Mucosa of rectum (tissue), 2 donors: ENCODE results near the gene ACO1.

Source experiments
- H3K27ac ChIP-seq, 2 donors: one replicate each; pipeline ENCODE4 v1.7.0; 2013; ENCODE audit warnings: inconsistent platforms in 2 of 2, low read depth in 2 of 2, low read length in 2 of 2
- H3K27me3 ChIP-seq, 2 donors: one replicate each; pipeline ENCODE4 v1.7.0; 2013; ENCODE audit warnings: low read length in 2 of 2; ENCODE audit not compliant: control insufficient read depth in 2 of 2, insufficient read depth in 2 of 2
- H3K36me3 ChIP-seq, 2 donors: one replicate each; pipeline ENCODE4 v1.7.0; 2013; ENCODE audit warnings: low read length in 2 of 2; ENCODE audit not compliant: control insufficient read depth in 2 of 2, insufficient read depth in 2 of 2
- H3K4me1 ChIP-seq, 2 donors: one replicate each; pipeline ENCODE4 v1.7.0; 2013; ENCODE audit warnings: low read length in 2 of 2, mild to moderate bottlenecking in 1 of 2; ENCODE audit not compliant: control insufficient read depth in 2 of 2, insufficient read depth in 2 of 2
- H3K4me3 ChIP-seq, 2 donors: one replicate each; pipeline ENCODE4 v1.7.0; 2013; ENCODE audit warnings: low read length in 2 of 2
- H3K9ac ChIP-seq, 2 donors: one replicate each; pipeline ENCODE4 v1.7.0; 2013; ENCODE audit warnings: low read length in 2 of 2, low read depth in 1 of 2, mild to moderate bottlenecking in 1 of 2
- H3K9me3 ChIP-seq, 2 donors: one replicate each; pipeline ENCODE4 v1.7.0; 2013; ENCODE audit warnings: low read length in 2 of 2; ENCODE audit not compliant: control insufficient read depth in 2 of 2
- donor health status: healthy.
- donor health status: Normal muscosa, but diverticular disease.

The ACO1 gene

DNA sequence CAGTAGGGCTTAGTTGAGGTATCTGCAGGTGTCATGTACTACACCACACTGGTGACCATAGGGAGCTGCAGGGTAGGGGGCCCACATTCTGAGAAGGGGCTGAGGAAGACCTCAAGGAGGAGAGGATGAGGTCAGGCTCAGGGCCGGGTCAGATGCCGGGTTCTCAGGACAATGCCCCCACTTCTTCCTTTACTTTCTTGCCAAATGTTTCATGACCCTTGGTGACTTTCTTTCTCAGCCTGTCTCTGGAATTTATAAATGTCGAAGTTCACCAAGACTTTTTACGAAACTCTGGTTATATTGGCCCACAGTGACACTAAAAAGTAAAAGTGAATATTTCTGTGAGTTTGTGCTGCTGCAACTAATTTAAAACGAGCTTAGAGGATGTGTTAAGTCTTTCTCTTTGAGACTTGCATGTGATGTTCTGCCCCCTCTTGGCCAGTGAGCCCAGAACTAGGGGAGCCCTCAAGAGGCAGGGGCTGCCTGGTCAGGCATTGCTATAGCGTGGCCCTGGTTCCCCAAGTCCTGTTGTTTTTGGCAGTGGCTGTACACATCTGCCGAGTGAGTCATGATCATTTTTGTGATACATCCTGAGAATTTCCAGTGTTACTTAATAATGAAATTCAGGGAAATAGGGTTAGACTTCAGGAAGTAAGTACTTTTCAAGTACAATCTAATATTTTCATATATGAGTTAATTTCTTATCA is 11.2 kb downstream of the ACO1 start:
- Histone ChIP-seq H3K9ac (no peak overlapping the region), H3K4me1 (no peaks in the 10 kb centered on the region), H3K4me3 (no peak overlapping the region), H3K9me3 (no peaks in the 10 kb centered on the region), H3K36me3 (no peaks in the 10 kb centered on the region), H3K27me3 (no peaks in the 10 kb centered on the region), H3K27ac (no peak overlapping the region)

DNA sequence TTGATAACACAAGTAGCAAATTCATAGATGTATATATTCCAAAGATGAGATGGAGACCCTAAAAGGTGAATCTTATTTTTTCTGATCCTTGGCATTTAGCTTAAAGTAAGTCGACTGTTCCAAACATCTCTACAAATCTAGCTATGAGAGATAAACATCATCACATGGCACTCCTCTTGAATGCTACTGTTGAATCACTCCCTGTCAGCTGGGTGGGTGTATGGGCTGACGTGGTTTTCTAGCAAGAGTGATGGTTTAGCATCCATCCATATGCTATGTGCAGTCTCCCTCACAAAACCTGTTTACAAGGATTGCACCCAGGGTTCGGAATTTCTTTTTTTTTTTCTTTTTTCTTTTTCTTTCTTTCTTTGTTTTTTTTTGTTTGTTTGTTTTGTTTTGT is 13.8 kb downstream of the ACO1 start:
- Histone ChIP-seq H3K27ac (no peak overlapping the region), H3K4me3 (no peak overlapping the region), H3K36me3 (no peaks in the 10 kb centered on the region), H3K9ac (no peak overlapping the region), H3K9me3 (no peaks in the 10 kb centered on the region), H3K4me1 (no peaks in the 10 kb centered on the region), H3K27me3 (no peaks in the 10 kb centered on the region)

DNA sequence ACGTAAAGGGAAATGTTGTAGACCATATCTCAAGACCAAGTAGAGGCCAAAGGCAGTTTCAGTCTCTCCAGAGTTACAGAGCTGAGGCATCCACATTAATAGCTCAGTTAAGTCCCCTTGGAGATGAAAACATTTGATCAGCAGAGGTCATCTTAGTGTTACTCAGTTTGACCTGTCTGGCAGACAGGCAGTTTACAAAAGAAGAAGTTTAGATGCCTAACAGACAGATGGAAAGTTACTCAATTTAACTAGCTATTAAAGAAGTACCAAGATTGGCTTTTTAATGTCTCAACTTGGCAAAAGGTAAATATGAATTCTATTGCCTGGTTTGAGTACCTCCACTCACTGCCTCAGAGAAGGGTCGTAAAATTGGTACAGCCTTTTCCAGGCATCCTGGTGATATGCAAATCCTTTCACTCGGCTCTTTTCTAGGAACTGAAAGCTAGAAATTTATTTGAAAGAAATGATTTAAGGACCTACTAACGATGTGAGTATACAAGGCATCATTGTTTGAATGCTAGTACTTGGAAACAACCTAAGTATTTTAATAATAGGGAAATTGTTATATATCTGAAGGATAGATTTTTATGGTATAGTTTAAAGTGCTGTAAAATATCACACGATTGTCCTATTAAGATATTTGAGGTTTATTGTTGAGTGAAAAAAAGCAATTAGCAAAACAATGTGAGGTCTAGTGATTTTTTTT is 14.8 kb downstream of the ACO1 start:
- Histone ChIP-seq H3K27me3 (no peaks in the 10 kb centered on the region), H3K4me1 (no peaks in the 10 kb centered on the region), H3K9ac (no peak overlapping the region), H3K4me3 (no peak overlapping the region), H3K36me3 (no peaks in the 10 kb centered on the region), H3K9me3 (no peaks in the 10 kb centered on the region), H3K27ac (no peak overlapping the region)

DNA sequence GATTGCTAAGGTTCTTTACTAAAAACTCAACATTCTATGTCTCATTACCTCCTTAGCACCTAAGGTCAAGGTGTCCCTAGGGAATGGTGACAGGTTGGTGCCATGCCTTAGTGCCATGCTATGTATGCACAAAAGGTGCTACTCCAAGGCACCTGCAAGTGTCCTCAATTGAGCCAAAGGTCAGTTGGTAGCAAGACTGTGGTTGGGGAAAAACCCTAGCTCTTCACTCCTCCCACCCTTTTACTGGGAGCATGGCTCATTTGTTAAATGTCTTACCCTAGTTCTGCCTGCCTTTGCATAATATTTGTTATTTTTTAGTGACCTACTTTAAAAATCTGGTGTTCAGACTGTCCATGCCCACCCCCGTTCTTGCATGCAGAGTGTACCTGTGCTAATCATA is 17.0 kb downstream of the ACO1 start:
- Histone ChIP-seq H3K36me3 (peaks cover 4 to 8% of the 10 kb centered on the region in 2 donors), H3K27ac (no peak overlapping the region), H3K9me3 (no peaks in the 10 kb centered on the region), H3K4me1 (no peaks in the 10 kb centered on the region), H3K9ac (no peak overlapping the region), H3K4me3 (no peak overlapping the region), H3K27me3 (no peaks in the 10 kb centered on the region)

DNA sequence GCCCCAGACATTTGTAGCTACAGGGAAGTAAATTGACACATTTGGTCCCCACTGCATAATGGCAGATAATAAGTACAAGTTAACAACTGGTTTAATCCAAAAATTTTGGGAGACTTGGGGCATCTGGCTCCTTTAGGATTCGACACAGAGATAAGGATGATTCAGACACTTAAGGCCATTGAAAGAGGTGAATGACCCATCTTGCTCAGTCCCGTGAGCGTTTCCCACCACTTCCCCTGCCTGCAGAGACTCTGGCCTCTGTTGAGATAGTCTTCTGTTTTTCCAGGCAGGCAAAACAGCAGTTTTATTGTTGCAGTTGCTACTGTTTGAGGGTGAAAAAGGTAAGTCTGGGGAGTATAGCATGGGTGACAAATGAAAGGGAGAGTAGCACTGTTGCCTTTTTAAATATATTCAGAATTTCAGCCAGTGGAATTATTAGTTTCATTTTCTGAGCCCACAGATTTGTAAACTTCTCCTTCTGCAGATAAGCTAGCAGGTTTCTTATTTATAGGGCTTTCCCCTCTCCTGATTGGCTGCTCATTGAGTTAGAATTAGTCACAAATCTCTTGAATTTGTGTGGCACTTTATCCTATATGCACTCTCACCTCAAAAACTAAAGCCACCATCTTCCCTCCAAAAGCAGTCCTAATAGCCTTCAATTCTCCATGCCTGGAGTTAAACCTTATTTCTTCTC is 19.3 kb downstream of the ACO1 start:
- H3K9ac ChIP-seq, result no peak overlapping the region
- H3K27me3 ChIP-seq, result no peaks in the 10 kb centered on the region
- H3K4me1 ChIP-seq, result no peaks in the 10 kb centered on the region
- H3K27ac ChIP-seq, result no peak overlapping the region
- no peaks in the 10 kb centered on the region for H3K9me3 ChIP-seq
- no peak overlapping the region for H3K4me3 ChIP-seq
- H3K36me3 ChIP-seq, result peaks cover 13 to 18% of the 10 kb centered on the region in 2 donors

DNA sequence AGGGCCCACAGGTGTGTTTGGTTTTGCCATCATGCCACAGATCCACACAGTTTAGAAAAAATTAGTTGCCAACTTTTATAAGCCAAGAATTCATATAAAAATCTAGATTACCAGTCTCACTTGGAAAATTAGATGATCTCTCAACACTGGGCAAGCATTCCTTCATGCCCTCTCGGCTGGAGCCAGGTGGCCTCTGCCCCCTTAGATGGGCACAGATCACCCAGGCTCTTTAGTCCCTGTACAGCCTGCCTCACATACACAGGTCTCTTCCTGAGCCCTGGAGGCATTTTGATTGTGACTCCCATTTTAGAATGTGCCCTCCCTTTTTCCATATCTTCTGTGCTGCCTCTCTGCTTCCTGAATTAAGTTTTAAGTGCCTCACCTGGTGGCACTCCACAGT is 20.0 kb downstream of the ACO1 start:
- Histone ChIP-seq H3K27me3 (no peaks in the 10 kb centered on the region), H3K4me3 (peak overlapping the region in 1 of 2 donors; percentile 62), H3K4me1 (no peaks in the 10 kb centered on the region), H3K27ac (peak overlapping the region in 1 of 2 donors; percentile 49), H3K9me3 (no peaks in the 10 kb centered on the region), H3K36me3 (peaks cover 18 to 25% of the 10 kb centered on the region in 2 donors), H3K9ac (peak overlapping the region in 1 of 2 donors; percentile 31)

DNA sequence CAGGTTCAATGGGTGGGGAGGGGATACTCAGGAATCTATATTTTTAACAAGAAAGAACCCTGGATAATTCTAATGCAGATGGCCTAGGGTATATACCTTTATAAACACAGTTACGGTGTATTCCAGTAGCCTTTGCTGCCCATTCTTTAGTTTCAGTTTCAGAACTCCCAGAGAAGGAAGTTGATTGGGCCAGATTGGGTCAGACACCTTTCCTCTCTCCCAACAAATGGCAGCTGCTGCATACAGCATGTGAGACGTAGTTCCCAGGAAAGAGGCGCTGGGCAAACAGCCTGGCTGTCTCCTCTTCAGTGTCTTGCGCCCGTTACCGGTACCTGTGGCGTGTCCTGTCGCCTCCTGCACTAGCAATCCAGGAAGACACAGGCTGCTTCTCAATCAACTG is 20.4 kb downstream of the ACO1 start:
- peak overlapping the region; percentile 50 to 62 for H3K4me3 ChIP-seq
- peak overlapping the region in 1 of 2 donors; percentile 49 for H3K27ac ChIP-seq
- no peaks in the 10 kb centered on the region for H3K4me1 ChIP-seq
- no peaks in the 10 kb centered on the region for H3K27me3 ChIP-seq
- H3K36me3 ChIP-seq, result peaks cover 18 to 25% of the 10 kb centered on the region in 2 donors
- H3K9me3 ChIP-seq, result no peaks in the 10 kb centered on the region
- H3K9ac ChIP-seq, result peak overlapping the region in 1 of 2 donors; percentile 31

DNA sequence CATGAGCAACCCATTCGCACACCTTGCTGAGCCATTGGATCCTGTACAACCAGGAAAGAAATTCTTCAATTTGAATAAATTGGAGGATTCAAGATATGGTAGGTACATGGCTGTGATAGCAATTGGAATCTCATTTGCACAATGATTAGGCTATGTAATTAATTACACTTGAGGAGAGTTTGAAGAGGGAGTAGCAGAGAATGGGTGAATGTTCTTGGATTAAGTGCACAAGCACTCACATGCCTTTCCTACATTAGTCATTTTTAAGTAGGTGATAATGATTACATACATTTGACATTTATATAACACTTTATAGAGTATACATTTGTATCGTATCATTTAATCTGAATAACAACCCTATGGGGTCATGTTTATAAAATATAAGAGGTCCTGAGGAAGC is 21.1 kb downstream of the ACO1 start:
- Histone ChIP-seq H3K4me3 (no peak overlapping the region), H3K9ac (no peak overlapping the region), H3K4me1 (no peaks in the 10 kb centered on the region), H3K36me3 (peaks cover 18 to 25% of the 10 kb centered on the region in 2 donors), H3K27me3 (no peaks in the 10 kb centered on the region), H3K9me3 (no peaks in the 10 kb centered on the region), H3K27ac (no peak overlapping the region)

DNA sequence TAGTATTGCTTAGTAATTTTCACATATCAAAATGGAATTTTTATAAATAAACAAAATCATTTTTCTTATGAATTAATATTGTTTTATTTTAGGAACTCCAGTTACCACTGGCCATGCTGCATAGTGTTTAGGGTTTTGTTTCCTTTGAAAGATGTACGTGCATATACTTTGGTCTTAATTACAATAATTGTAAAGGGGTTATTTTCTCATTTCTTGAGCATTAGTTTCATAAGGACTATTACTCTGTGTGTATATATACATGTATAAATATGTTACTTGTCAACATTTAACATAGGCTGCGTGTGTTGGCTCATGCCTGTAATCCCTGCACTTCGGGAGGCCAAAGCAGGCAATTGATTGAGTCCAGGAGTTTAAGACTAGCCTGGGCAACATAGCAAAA is 21.6 kb downstream of the ACO1 start:
- no peaks in the 10 kb centered on the region for H3K9me3 ChIP-seq
- no peaks in the 10 kb centered on the region for H3K4me1 ChIP-seq
- no peak overlapping the region for H3K4me3 ChIP-seq
- H3K27ac ChIP-seq, result no peak overlapping the region
- H3K36me3 ChIP-seq, result peaks cover 22 to 27% of the 10 kb centered on the region in 2 donors
- H3K27me3 ChIP-seq, result no peaks in the 10 kb centered on the region
- no peak overlapping the region for H3K9ac ChIP-seq

DNA sequence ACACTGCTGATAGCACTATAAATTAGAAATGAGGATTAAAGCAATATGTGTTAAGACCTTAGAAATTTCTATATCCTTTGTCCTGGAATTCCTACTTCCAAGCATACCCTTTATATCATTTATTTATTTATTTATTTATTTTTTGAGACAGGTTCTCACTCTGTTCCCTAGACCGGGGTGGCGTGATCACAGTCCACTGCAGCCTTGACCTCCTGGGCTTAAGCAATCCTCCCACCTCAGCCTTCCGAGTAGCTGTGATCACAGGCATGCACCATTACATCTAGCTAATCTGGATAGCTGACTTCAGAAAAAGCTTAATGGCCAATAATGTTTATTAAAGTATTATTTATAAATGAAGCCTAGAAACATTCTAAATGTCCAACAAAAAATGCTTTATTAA is 27.3 kb downstream of the ACO1 start:
- no peak overlapping the region for H3K9ac ChIP-seq
- H3K4me1 ChIP-seq, result no peaks in the 10 kb centered on the region
- peaks cover 23 to 24% of the 10 kb centered on the region in 2 donors for H3K36me3 ChIP-seq
- H3K9me3 ChIP-seq, result no peaks in the 10 kb centered on the region
- H3K4me3 ChIP-seq, result no peak overlapping the region
- no peaks in the 10 kb centered on the region for H3K27me3 ChIP-seq
- no peak overlapping the region for H3K27ac ChIP-seq
